ENCODE measurements around the gene CAVIN3.

CAVIN3 gene

DNA sequence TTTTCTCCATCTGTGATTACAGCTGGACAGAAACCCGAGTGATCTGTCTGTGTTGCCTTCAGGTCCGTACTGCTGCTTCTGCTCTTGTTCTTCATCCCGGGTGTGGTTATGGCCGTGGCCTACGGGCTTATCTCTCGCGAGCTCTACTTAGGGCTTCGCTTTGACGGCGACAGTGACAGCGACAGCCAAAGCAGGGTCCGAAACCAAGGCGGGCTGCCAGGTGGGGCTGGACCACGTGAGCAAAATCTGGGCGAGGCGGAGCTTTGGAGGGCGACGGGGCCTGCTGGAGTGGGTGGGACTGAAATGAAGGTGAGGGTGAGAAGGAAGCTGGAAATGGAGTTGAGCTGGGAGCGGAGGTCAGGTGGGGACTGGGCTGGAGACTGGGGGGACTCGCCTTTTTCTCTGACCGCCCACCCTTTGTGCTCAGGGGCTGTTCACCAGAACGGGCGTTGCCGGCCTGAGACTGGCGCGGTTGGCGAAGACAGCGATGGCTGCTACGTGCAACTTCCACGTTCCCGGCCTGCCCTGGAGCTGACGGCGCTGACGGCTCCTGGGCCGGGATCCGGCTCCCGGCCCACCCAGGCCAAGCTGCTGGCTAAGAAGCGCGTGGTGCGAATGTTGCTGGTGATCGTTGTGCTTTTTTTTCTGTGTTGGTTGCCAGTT is 49.6 kb downstream of the CAVIN3 start:
- no peak for DNase-seq (ENCODE audit: low read depth in 2 of 2)

DNA sequence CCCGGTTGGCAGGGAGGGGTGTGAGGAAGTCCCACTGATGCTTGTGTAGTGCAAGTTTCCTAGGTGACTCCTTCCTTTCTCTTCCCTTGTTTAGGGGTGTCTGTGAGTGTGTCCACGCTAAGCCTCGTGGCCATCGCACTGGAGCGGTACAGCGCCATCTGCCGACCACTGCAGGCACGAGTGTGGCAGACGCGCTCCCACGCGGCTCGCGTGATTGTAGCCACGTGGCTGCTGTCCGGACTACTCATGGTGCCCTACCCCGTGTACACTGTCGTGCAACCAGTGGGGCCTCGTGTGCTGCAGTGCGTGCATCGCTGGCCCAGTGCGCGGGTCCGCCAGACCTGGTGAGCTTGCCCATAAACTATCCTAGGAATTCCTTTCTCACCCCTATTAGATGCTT is 50.3 kb downstream of the CAVIN3 start:
- DNase-seq (ENCODE audit: low read depth in 2 of 2): no peak

Data from stimulated activated CD4-positive, alpha-beta T cell treated with anti-CD3 and anti-CD28 coated beads, Interleukin-1b, Interleukin-23, amount 100 ng/mL, for 1 hour (primary cell).